Liver (tissue), 9 donors: Measurements from ENCODE around the gene TMEM255A. TPM values are rescaled to one million over a fixed set of nuclear protein-coding genes. Genes with fewer than 3 reads are reported as not detected.

Experiments used
- DNase-seq: peaks from one replicate; pipeline ENCODE4 v3.0.0-alpha.2; 2017; ENCODE audit warnings: low spot score
- H3K27ac ChIP-seq, 2 donors: one replicate each; pipeline ENCODE4 v1.7.0; 2013; ENCODE audit warnings: inconsistent platforms in 2 of 2, low read length in 2 of 2, control low read depth in 1 of 2, low read depth in 1 of 2, mild to moderate bottlenecking in 1 of 2
- H3K27me3 ChIP-seq, 4 donors: one replicate each; pipeline versions ENCODE4 v1.6.1 to v1.7.0; 2013; ENCODE audit warnings: low read length in 3 of 4, inconsistent platforms in 1 of 4, mild to moderate bottlenecking in 1 of 4, moderate library complexity in 1 of 4; ENCODE audit not compliant: control insufficient read depth in 4 of 4, insufficient read depth in 4 of 4
- H3K36me3 ChIP-seq, 4 donors: one replicate each; pipeline versions ENCODE4 v1.6.1 to v1.7.0; 2013; ENCODE audit warnings: low read length in 3 of 4, mild to moderate bottlenecking in 3 of 4, low read depth in 1 of 4, moderate library complexity in 1 of 4; ENCODE audit not compliant: control insufficient read depth in 4 of 4, insufficient read depth in 3 of 4
- H3K4me1 ChIP-seq, 4 donors: one replicate each; pipeline versions ENCODE4 v1.6.1 to v1.7.0; 2013; ENCODE audit warnings: low read length in 3 of 4, mild to moderate bottlenecking in 3 of 4, moderate library complexity in 1 of 4; ENCODE audit not compliant: control insufficient read depth in 4 of 4, insufficient read depth in 4 of 4
- H3K4me3 ChIP-seq, 3 donors: one replicate each; pipeline versions ENCODE4 v1.6.1 to v1.7.0; 2013; ENCODE audit warnings: low read length in 3 of 3, control low read depth in 1 of 3, low read depth in 1 of 3, mild to moderate bottlenecking in 1 of 3
- H3K9ac ChIP-seq, 2 donors: one replicate each; pipeline ENCODE4 v1.7.0; 2013; ENCODE audit warnings: low read length in 2 of 2, mild to moderate bottlenecking in 2 of 2, moderate library complexity in 2 of 2, control low read depth in 1 of 2, low read depth in 1 of 2
- H3K9me3 ChIP-seq, 4 donors: one replicate each; pipeline versions ENCODE4 v1.6.1 to v1.7.0; 2013; ENCODE audit warnings: low read length in 3 of 4; ENCODE audit not compliant: control insufficient read depth in 4 of 4
- ATF3 ChIP-seq: IDR thresholded peaks from 2 replicates; pipeline ENCODE4 v1.6.1; 2016; ENCODE audit warnings: antibody characterized with exemption
- EGR1 ChIP-seq, 2 donors: IDR thresholded peaks; 2 replicates each; pipeline ENCODE4 v1.6.1; 2016 to 2018; ENCODE audit warnings: antibody characterized with exemption in 2 of 2, low read depth in 2 of 2
- FOXA1 ChIP-seq: IDR thresholded peaks from 2 replicates; pipeline ENCODE4 v1.6.1; 2016; ENCODE audit warnings: antibody characterized with exemption
- FOXA2 ChIP-seq: IDR thresholded peaks from 2 replicates; pipeline ENCODE4 v1.6.1; 2016; ENCODE audit warnings: antibody characterized with exemption
- GABPA ChIP-seq, 2 donors: IDR thresholded peaks in 1 of 2; conservative IDR thresholded peaks in 1 of 2; 2 replicates each; pipeline ENCODE4 v1.6.1; 2016; ENCODE audit warnings: antibody characterized with exemption in 2 of 2, mild to moderate bottlenecking in 1 of 2, moderate library complexity in 1 of 2
- HNF4A ChIP-seq, 2 donors: conservative IDR thresholded peaks; 2 replicates each; pipeline ENCODE4 v1.6.1; 2016; ENCODE audit warnings: antibody characterized with exemption in 2 of 2, mild to moderate bottlenecking in 2 of 2
- HNF4G ChIP-seq: IDR thresholded peaks from 2 replicates; pipeline ENCODE4 v1.6.1; 2016; ENCODE audit warnings: antibody characterized with exemption
- JUND ChIP-seq, 2 donors: IDR thresholded peaks; 2 replicates each; pipeline ENCODE4 v1.6.1; 2016; ENCODE audit warnings: antibody characterized with exemption in 2 of 2
- NR2F2 ChIP-seq: IDR thresholded peaks from 2 replicates; pipeline ENCODE4 v1.6.1; 2016; ENCODE audit warnings: antibody characterized with exemption
- RAD21 ChIP-seq, 2 donors: IDR thresholded peaks; 2 replicates each; pipeline ENCODE4 v1.6.1; 2016; ENCODE audit warnings: antibody characterized with exemption in 2 of 2, mild to moderate bottlenecking in 2 of 2
- RXRA ChIP-seq, 2 donors: IDR thresholded peaks; 2 replicates each; pipeline ENCODE4 v1.6.1; 2017 to 2018; ENCODE audit warnings: antibody characterized with exemption in 2 of 2, mild to moderate bottlenecking in 1 of 2
- SP1 ChIP-seq: IDR thresholded peaks from 2 replicates; pipeline ENCODE4 v1.6.1; 2018; ENCODE audit warnings: antibody characterized with exemption, mild to moderate bottlenecking
- YY1 ChIP-seq: IDR thresholded peaks from 2 replicates; pipeline ENCODE4 v1.6.1; 2016; ENCODE audit warnings: antibody characterized with exemption, mild to moderate bottlenecking
- WGBS: extraction: QIAGEN DNeasy Blood & Tissue Kit; methylation state at CpG from one replicate; pipeline ENCODE4 v1.1.7; 2013; 5-methylcytosine and 5-hydroxymethylcytosine counted together
- polyA plus RNA-seq, 2 donors: library from polyadenylated mRNA; stranded (reverse) in 1 of 2; unstranded in 1 of 2; fragments of 200-250 nt in 1 of 2; fragments of >200 nt in 1 of 2; fragmentation: Nextera tagmentation in 1 of 2; extraction: Ambion mirVana in 1 of 2; gene quantifications; one replicate each; pipeline versions ENCODE4 v1.2.1 to v1.2.3, GENCODE V29; 2013 to 2015
- total RNA-seq, 2 donors: library from RNA; depleted of rRNA; stranded (reverse); fragments of >200 nt; gene quantifications; one replicate each; pipeline ENCODE4 v1.2.3, GENCODE V29; 2014
- TF ChIP-seq, protein P1 (sequence below): fragments of 150-350 bp; IDR thresholded peaks from 2 replicates; pipeline ENCODE4 v1.5.1; 2017; ENCODE audit warnings: improper control_type of control experiment, low read depth, low read length; ENCODE audit not compliant: missing input control
- TF ChIP-seq, protein P2 (sequence below): IDR thresholded peaks from 2 replicates; pipeline ENCODE4 v1.6.1; 2016; ENCODE audit warnings: antibody characterized with exemption
- TF ChIP-seq, protein P3 (sequence below): IDR thresholded peaks from 2 replicates; pipeline ENCODE4 v1.6.1; 2016; ENCODE audit warnings: antibody characterized with exemption, mild to moderate bottlenecking
- donor health status: healthy.
- donor health status: healthy.
- donor health status: healthy.
- donor health status: healthy.
- donor health status: healthy.

The TMEM255A gene
- total and polyA plus RNA-seq, 4 donors = 0.08 TPM; not detected in 3

DNA sequence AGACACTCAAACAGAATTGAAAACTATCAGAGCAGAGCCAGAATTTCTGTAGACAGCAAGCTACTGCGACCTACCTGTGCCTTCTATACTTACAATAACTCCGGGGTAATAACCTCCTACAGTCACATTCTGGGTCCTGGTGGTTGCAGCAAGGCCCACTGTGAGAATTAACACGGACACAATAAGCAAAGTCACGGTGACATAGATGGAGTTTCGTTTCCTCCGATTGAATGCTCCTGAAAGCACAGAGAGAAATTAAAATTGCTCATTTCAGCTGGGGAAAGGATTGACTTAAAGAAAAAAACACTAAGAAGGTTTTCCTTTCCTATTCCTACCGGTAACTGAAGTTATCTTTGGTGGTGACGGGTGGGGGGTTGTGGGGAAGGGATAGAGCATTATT, 7.0 kb downstream of the TMEM255A start:
- DNase-seq = no peak
- peaks cover 0 to 8% (median 4%) of the 10 kb centered on the region in 4 donors for H3K4me1 ChIP-seq
- peaks cover 0 to 4% (median 0%) of the 10 kb centered on the region in 4 donors for H3K27me3 ChIP-seq
- H3K27ac ChIP-seq = no peak overlapping the region
- no peak overlapping the region for H3K4me3 ChIP-seq
- H3K9me3 ChIP-seq = no peaks in the 10 kb centered on the region
- TF ChIP-seq RXRA (IDR thresholded peaks at IDR 0.05) (no peak), NR2F2 (no peak), JUND (IDR thresholded peaks at IDR 0.05) (no peak), GABPA (IDR thresholded peaks at IDR 0.05 in 1 of 2, conservative IDR thresholded peaks at IDR 0.05 in 1 of 2) (no peak), FOXA1 (no peak), EGR1 (IDR thresholded peaks at IDR 0.05; ENCODE audit: low read depth in 2 of 2) (no peak), HNF4A (conservative IDR thresholded peaks at IDR 0.05) (no peak)
- TF ChIP-seq, protein P1, sequence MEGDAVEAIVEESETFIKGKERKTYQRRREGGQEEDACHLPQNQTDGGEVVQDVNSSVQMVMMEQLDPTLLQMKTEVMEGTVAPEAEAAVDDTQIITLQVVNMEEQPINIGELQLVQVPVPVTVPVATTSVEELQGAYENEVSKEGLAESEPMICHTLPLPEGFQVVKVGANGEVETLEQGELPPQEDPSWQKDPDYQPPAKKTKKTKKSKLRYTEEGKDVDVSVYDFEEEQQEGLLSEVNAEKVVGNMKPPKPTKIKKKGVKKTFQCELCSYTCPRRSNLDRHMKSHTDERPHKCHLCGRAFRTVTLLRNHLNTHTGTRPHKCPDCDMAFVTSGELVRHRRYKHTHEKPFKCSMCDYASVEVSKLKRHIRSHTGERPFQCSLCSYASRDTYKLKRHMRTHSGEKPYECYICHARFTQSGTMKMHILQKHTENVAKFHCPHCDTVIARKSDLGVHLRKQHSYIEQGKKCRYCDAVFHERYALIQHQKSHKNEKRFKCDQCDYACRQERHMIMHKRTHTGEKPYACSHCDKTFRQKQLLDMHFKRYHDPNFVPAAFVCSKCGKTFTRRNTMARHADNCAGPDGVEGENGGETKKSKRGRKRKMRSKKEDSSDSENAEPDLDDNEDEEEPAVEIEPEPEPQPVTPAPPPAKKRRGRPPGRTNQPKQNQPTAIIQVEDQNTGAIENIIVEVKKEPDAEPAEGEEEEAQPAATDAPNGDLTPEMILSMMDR = no peak
- no peaks in the 10 kb centered on the region for H3K36me3 ChIP-seq
- WGBS = 84% methylated on average over 8 of the region's 8 CpGs
- no peak overlapping the region for H3K9ac ChIP-seq

- no peak for DNase-seq
Observed at GRCh38 chrX:120302434-120302833, 8.8 kb downstream of the TMEM255A start.

GRCh38 chrX:120301960-120302359, 9.3 kb downstream of the TMEM255A start:
- Histone ChIP-seq H3K9ac (no peak overlapping the region), H3K4me3 (no peak overlapping the region), H3K27me3 (no peaks in the 10 kb centered on the region), H3K9me3 (no peaks in the 10 kb centered on the region), H3K4me1 (peaks cover 0 to 16% (median 5%) of the 10 kb centered on the region in 4 donors), H3K27ac (no peak overlapping the region), H3K36me3 (no peaks in the 10 kb centered on the region)
- no peak for DNase-seq
- WGBS = 77% methylated on average over 4 of the region's 4 CpGs
- TF ChIP-seq YY1 (no peak), RAD21 (IDR thresholded peaks at IDR 0.05) (no peak), HNF4G (no peak), JUND (IDR thresholded peaks at IDR 0.05) (no peak), FOXA2 (no peak), RXRA (IDR thresholded peaks at IDR 0.05) (no peak), GABPA (IDR thresholded peaks at IDR 0.05 in 1 of 2, conservative IDR thresholded peaks at IDR 0.05 in 1 of 2) (no peak), SP1 (no peak), FOXA1 (no peak), ATF3 (no peak)
- TF ChIP-seq, protein P1 = no peak
- TF ChIP-seq, protein P2, sequence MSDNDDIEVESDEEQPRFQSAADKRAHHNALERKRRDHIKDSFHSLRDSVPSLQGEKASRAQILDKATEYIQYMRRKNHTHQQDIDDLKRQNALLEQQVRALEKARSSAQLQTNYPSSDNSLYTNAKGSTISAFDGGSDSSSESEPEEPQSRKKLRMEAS = no peak
- TF ChIP-seq, protein P3, sequence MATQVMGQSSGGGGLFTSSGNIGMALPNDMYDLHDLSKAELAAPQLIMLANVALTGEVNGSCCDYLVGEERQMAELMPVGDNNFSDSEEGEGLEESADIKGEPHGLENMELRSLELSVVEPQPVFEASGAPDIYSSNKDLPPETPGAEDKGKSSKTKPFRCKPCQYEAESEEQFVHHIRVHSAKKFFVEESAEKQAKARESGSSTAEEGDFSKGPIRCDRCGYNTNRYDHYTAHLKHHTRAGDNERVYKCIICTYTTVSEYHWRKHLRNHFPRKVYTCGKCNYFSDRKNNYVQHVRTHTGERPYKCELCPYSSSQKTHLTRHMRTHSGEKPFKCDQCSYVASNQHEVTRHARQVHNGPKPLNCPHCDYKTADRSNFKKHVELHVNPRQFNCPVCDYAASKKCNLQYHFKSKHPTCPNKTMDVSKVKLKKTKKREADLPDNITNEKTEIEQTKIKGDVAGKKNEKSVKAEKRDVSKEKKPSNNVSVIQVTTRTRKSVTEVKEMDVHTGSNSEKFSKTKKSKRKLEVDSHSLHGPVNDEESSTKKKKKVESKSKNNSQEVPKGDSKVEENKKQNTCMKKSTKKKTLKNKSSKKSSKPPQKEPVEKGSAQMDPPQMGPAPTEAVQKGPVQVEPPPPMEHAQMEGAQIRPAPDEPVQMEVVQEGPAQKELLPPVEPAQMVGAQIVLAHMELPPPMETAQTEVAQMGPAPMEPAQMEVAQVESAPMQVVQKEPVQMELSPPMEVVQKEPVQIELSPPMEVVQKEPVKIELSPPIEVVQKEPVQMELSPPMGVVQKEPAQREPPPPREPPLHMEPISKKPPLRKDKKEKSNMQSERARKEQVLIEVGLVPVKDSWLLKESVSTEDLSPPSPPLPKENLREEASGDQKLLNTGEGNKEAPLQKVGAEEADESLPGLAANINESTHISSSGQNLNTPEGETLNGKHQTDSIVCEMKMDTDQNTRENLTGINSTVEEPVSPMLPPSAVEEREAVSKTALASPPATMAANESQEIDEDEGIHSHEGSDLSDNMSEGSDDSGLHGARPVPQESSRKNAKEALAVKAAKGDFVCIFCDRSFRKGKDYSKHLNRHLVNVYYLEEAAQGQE = no peak

More at GRCh38 chrX:120302434-120302833, 8.8 kb downstream of the TMEM255A start:
- Histone ChIP-seq H3K9me3 (no peaks in the 10 kb centered on the region), H3K4me1 (peaks cover 0 to 16% (median 4%) of the 10 kb centered on the region in 4 donors), H3K4me3 (no peak overlapping the region), H3K36me3 (no peaks in the 10 kb centered on the region), H3K9ac (no peak overlapping the region), H3K27ac (no peak overlapping the region), H3K27me3 (no peaks in the 10 kb centered on the region)
- TF ChIP-seq SP1 = no peak
- TF ChIP-seq FOXA1 = no peak
- TF ChIP-seq, protein P1 = no peak
- WGBS = 19% methylated on average over 4 of the region's 4 CpGs
